ENCODE data around the gene ZBTB39.

DNA sequence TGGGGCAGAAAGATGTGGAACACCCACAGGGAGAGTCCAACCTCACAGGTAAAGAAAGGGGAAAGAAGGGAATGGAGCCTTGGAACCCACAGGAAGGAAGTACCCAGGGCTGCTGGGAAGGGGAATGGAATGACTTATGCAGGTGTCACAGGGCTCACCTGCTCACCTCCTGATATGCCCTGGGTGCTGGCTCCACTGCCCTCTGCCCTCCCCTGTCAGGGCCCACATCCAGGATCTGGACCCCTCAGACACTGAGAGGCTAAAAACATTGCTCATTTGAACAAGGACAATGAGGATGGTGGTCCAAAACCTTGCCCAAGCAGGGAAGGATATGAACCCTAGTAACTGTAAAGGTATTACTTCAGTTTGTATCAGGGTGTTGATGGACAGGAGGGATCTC lies 19.3 kb downstream of the ZBTB39 start:
- TF ChIP-seq, protein P1, sequence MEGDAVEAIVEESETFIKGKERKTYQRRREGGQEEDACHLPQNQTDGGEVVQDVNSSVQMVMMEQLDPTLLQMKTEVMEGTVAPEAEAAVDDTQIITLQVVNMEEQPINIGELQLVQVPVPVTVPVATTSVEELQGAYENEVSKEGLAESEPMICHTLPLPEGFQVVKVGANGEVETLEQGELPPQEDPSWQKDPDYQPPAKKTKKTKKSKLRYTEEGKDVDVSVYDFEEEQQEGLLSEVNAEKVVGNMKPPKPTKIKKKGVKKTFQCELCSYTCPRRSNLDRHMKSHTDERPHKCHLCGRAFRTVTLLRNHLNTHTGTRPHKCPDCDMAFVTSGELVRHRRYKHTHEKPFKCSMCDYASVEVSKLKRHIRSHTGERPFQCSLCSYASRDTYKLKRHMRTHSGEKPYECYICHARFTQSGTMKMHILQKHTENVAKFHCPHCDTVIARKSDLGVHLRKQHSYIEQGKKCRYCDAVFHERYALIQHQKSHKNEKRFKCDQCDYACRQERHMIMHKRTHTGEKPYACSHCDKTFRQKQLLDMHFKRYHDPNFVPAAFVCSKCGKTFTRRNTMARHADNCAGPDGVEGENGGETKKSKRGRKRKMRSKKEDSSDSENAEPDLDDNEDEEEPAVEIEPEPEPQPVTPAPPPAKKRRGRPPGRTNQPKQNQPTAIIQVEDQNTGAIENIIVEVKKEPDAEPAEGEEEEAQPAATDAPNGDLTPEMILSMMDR (IDR thresholded peaks at IDR 0.05), result no peak
- TF ChIP-seq POLR2A (IDR thresholded peaks at IDR 0.05), result no peak

All from body of pancreas (tissue), 4 donors.